Measurements from ENCODE around the gene DDX50. TPM values are rescaled to one million over a fixed set of nuclear protein-coding genes. Genes with fewer than 3 reads are reported as not detected.

The DDX50 gene
- total RNA-seq, 1 donor from 2014 or later, result 31.6 TPM

DNA sequence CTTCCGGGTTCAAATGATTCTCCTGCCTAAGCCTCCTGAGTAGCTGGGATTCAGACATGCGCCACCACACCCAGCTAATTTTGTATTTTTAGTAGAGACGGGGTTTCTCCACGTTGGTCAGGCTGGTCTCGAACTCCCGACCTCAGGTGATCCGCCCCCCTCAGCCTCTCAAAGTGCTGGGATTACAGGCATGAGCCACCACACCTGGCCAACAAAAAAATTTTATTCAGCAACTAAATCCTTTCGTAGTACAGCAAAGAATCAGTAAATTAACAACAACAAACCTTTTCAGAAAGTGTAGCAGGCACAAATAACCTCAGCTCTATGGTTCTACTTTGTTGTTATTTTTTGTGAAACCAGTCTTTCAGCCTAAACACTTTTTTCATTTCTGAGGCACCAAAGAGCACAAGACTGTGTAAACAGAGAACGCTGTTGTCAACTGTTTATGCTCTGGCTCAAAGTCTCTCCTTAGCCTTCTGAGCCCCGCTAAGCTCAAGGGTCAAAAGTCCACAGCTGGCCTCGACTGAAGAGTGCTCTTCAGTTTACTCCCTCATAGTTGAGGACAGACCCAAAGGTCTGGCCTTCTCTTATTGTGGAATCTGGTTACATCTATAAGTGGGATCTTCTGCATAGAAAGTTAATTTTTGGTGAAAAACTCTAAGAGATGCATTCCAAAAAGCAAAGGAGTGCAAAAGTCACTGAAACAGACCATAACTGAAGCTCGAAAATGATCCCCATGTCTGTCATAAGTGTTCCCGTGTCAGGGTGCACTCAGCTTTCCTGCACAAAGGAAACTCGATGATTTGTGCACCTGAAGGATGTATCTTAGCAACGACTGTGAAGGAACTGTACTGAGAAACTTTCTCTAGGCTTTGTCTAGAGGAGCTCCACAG, 24.6 kb upstream of the DDX50 start:
- Mint-ChIP-seq H3K4me3 (ENCODE audit: unreplicated experiment) (no peak overlapping the region), H3K27ac (ENCODE audit: unreplicated experiment) (no peak overlapping the region)

DNA sequence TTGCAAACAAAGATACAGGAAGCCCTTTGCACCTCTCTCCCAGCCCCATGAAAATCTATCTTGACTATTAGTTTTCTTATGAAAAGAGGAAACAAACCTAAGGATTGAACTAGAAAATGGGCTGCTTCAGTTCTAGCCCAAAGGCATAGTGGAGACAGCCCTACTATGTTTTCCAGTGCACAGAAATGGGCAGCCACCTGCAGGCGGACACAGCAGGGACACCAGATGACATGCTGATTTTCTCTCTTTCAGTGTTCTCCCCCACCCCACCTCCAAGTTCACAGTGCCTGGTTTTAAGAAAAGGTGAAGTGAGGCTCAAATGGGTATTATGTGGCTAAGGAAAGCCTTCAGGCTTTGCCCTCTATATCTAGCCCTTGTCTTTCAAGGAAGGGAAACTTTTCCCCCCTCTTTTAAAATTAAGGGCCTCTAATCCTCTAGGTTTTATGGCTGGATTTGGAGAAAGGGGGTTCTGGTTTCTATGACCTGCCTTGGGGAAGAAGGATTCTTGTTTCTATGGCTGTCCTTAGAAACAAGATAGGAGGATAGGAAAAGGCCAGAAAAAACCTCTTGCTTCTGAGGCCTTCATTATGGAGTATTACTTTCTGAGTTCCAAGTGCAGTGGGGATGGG, 23.5 kb upstream of the DDX50 start:
- H3K4me3 Mint-ChIP-seq (ENCODE audit: unreplicated experiment), result no peak overlapping the region
- TF ChIP-seq, protein P1, sequence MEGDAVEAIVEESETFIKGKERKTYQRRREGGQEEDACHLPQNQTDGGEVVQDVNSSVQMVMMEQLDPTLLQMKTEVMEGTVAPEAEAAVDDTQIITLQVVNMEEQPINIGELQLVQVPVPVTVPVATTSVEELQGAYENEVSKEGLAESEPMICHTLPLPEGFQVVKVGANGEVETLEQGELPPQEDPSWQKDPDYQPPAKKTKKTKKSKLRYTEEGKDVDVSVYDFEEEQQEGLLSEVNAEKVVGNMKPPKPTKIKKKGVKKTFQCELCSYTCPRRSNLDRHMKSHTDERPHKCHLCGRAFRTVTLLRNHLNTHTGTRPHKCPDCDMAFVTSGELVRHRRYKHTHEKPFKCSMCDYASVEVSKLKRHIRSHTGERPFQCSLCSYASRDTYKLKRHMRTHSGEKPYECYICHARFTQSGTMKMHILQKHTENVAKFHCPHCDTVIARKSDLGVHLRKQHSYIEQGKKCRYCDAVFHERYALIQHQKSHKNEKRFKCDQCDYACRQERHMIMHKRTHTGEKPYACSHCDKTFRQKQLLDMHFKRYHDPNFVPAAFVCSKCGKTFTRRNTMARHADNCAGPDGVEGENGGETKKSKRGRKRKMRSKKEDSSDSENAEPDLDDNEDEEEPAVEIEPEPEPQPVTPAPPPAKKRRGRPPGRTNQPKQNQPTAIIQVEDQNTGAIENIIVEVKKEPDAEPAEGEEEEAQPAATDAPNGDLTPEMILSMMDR (IDR thresholded peaks at IDR 0.05; ENCODE audit: partially characterized antibody, unreplicated experiment), result no peak
- no peaks in the 10 kb centered on the region for H3K9me3 Mint-ChIP-seq (ENCODE audit: unreplicated experiment)
- no peaks in the 10 kb centered on the region for H3K36me3 Mint-ChIP-seq (ENCODE audit: unreplicated experiment)
- H3K4me1 Mint-ChIP-seq (ENCODE audit: low read depth, unreplicated experiment), result peaks cover 7% of the 10 kb centered on the region
- no peak for DNase-seq
- H3K27ac Mint-ChIP-seq (ENCODE audit: unreplicated experiment), result no peak overlapping the region
- no peaks in the 10 kb centered on the region for H3K27me3 Mint-ChIP-seq (ENCODE audit: unreplicated experiment)

More for the DNA sequence above, 24.6 kb upstream of the DDX50 start:
- no peaks in the 10 kb centered on the region for H3K36me3 Mint-ChIP-seq (ENCODE audit: unreplicated experiment)
- no peaks in the 10 kb centered on the region for H3K27me3 Mint-ChIP-seq (ENCODE audit: unreplicated experiment)
- TF ChIP-seq, protein P1 (IDR thresholded peaks at IDR 0.05; ENCODE audit: partially characterized antibody, unreplicated experiment), result no peak
- no peaks in the 10 kb centered on the region for H3K9me3 Mint-ChIP-seq (ENCODE audit: unreplicated experiment)
- DNase-seq, result no peak
- peaks cover 11% of the 10 kb centered on the region for H3K4me1 Mint-ChIP-seq (ENCODE audit: low read depth, unreplicated experiment)

GRCh38 chr10:68878496-68878895, 22.6 kb upstream of the DDX50 start:
- TF ChIP-seq, protein P1 (IDR thresholded peaks at IDR 0.05; ENCODE audit: partially characterized antibody, unreplicated experiment), result no peak
- no peak for DNase-seq
- H3K27ac Mint-ChIP-seq (ENCODE audit: unreplicated experiment), result no peak overlapping the region
- no peaks in the 10 kb centered on the region for H3K36me3 Mint-ChIP-seq (ENCODE audit: unreplicated experiment)
- no peaks in the 10 kb centered on the region for H3K27me3 Mint-ChIP-seq (ENCODE audit: unreplicated experiment)
- no peak overlapping the region for H3K4me3 Mint-ChIP-seq (ENCODE audit: unreplicated experiment)
- no peaks in the 10 kb centered on the region for H3K9me3 Mint-ChIP-seq (ENCODE audit: unreplicated experiment)
- H3K4me1 Mint-ChIP-seq (ENCODE audit: low read depth, unreplicated experiment), result peaks cover 7% of the 10 kb centered on the region

DNA sequence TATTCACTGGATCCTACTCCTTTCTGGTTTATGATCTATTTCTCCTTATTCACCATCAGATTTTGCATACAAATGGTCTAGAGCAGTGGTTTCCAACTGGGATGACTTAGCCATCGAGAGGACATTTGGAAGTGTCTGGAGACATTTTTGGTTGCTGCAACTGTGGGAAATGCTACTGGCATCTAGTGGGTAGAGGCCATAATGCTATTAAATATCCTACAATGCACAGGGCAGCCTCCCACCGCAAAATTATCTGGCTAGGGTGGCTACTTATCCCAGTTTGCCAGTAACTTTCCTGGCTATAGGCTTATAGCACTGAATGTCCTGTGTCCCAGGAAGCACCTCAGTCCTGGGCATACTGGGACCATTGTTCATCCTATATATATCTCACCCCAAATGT, 21.5 kb upstream of the DDX50 start:
- H3K27me3 Mint-ChIP-seq (ENCODE audit: unreplicated experiment), result no peaks in the 10 kb centered on the region
- H3K27ac Mint-ChIP-seq (ENCODE audit: unreplicated experiment), result no peak overlapping the region

More for the DNA sequence above, 21.5 kb upstream of the DDX50 start:
- TF ChIP-seq, protein P1 (IDR thresholded peaks at IDR 0.05; ENCODE audit: partially characterized antibody, unreplicated experiment), result no peak
- H3K9me3 Mint-ChIP-seq (ENCODE audit: unreplicated experiment), result no peaks in the 10 kb centered on the region
- H3K36me3 Mint-ChIP-seq (ENCODE audit: unreplicated experiment), result no peaks in the 10 kb centered on the region
- DNase-seq, result no peak
- H3K4me1 Mint-ChIP-seq (ENCODE audit: low read depth, unreplicated experiment), result peaks cover 7% of the 10 kb centered on the region
- no peak overlapping the region for H3K4me3 Mint-ChIP-seq (ENCODE audit: unreplicated experiment)

Data from glutamatergic neuron (in vitro differentiated cells).